Activated naive CD8-positive, alpha-beta T cell treated with anti-CD3 and anti-CD28 coated beads, Interleukin-2, amount 10 ng/mL, durations not matched to agents 7 days and 5 days (primary cell): ENCODE data around the gene C11orf54. TPM values are rescaled to one million over a fixed set of nuclear protein-coding genes. Genes with fewer than 3 reads are reported as not detected.

ENCODE experiments used
- ATAC-seq: fragments of 150-1000 bp; cut with Tn5 transposase; one replicate; pipeline ENCODE4 v1.10.0; 2021; ENCODE audit warnings: low read depth, moderate library complexity
- POLR2A ChIA-PET: fragments of 350-600 bp; sonication (Branson Sonifier 250); formaldehyde crosslinking; loops from one replicate; lab custom pipeline; 2021; ENCODE audit warnings: antibody characterized with exemption; lab: Charles Lee
- DNase-seq: peaks from one replicate; pipeline ENCODE4 v3.0.0; 2021
- H3K27ac Mint-ChIP-seq: one replicate; pipeline ENCODE4 v1.8.0; 2022; ENCODE audit warnings: mild to moderate bottlenecking, mixed read lengths
- H3K27me3 Mint-ChIP-seq: one replicate; pipeline ENCODE4 v1.8.0; 2022; ENCODE audit warnings: mild to moderate bottlenecking, moderate library complexity, mixed read lengths
- H3K36me3 Mint-ChIP-seq: one replicate; pipeline ENCODE4 v1.8.0; 2021; ENCODE audit warnings: mild to moderate bottlenecking, mixed read lengths
- H3K4me1 Mint-ChIP-seq: one replicate; pipeline ENCODE4 v1.8.0; 2021; ENCODE audit warnings: mixed read lengths
- H3K4me3 Mint-ChIP-seq: one replicate; pipeline ENCODE4 v1.8.0; 2022; ENCODE audit warnings: mild to moderate bottlenecking, moderate library complexity, mixed read lengths
- H3K9me3 Mint-ChIP-seq: one replicate; pipeline ENCODE4 v1.8.0; 2021; ENCODE audit warnings: mixed read lengths
- total RNA-seq, 2 experiments: library from RNA; stranded (reverse); gene quantifications; one replicate each; pipeline ENCODE4 v1.2.3, GENCODE V29; 2021

The C11orf54 gene
- total RNA-seq, 2 experiments from 2014 or later, result 20.6 to 29.2 TPM

DNA sequence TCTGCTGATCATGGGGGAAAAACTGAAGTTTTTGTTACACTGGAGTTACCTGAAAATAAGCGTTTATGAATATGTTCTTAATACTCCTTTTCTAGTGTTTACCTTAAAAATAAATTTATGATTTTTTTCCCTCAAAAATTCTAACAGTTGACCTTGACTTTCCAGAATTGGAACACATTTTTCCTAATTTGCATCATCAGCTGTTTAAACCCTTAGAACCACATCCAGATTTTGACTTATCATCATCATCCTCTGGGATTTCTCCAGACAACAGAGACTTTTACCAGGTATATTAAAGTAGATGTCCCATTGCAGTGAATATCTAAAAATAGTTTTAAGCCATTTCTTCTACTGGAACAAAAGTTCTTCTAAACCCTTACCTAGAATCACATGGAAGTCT lies 17.4 kb upstream of the C11orf54 start:
- Mint-ChIP-seq H3K27me3 (no peaks in the 10 kb centered on the region), H3K36me3 (peaks cover 45% of the 10 kb centered on the region), H3K4me1 (peaks cover 11% of the 10 kb centered on the region), H3K27ac (no peak overlapping the region), H3K4me3 (no peak overlapping the region), H3K9me3 (no peaks in the 10 kb centered on the region)
- DNase-seq (no peak), ATAC-seq (no peak)
- POLR2A ChIA-PET, result no interaction called here

DNA sequence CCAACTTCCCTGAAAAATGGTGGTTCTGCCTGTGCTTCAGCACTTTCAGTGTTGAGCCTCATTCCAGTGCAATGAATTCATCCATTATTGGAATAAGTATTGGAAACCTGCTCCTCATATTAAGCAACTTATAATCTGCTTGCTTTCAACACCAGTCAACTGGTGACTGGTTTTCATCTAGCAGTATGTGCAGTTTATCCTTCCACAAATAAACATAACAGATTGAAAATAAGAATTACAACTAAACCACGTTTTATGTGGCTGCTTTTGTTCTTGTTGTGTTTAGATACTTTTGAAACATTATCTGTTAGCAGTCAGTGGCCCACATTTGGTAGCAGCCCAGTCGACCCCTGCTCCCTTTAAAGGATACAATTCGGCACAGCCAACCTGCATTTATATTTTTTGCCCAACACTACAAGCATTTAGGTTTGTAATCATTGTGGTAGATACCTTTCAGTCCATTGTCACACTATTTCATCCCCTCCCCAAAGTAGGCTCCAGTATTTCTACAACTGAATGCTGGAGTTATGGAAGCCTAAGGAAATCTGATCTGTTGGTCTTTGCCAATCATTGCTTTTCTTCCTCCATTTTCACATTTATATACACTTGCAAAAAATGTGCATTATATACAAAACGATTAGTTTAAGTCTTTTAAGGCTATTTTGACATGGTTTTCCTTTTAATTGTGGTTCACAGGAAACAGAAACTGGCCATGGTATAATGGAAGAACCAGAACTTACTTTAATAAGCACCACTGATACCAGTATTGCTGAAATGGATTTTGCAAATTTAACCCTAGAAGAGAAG lies 13.3 kb upstream of the C11orf54 start:
- no peak for DNase-seq
- Mint-ChIP-seq H3K4me1 (peaks cover 16% of the 10 kb centered on the region), H3K27ac (peak overlapping the region; percentile 51), H3K27me3 (no peaks in the 10 kb centered on the region), H3K36me3 (peaks cover 38% of the 10 kb centered on the region), H3K4me3 (no peak overlapping the region), H3K9me3 (no peaks in the 10 kb centered on the region)
- no peak for ATAC-seq
- POLR2A ChIA-PET, result interaction anchor here (1.0 to 1.2 kb wide), 2 partner anchors 10 to 13 kb away, joined by 3 to 4 read pairs; partner anchors contain the start of genes C11orf54 and TAF1D

DNA sequence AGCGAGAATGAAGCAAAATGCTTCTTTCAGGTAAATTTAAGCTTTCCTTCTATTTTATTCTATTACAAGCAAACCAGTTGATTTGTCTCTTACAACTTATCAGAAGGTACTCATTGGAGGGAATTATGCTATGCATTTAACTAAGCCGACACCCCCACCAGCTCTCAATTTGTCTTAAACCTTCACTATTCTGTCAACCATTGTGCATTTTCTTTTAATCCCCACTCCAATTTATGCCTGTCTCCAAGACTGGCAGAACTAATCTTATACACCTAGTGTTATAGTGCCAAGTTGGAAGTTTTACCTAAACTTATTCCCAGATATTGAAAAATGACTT lies 12.7 kb upstream of the C11orf54 start:
- ATAC-seq, result no peak
- POLR2A ChIA-PET, result interaction anchor here (1.0 to 1.2 kb wide), 2 partner anchors 9 to 13 kb away, joined by 3 to 4 read pairs; partner anchors contain the start of genes C11orf54 and TAF1D

DNA sequence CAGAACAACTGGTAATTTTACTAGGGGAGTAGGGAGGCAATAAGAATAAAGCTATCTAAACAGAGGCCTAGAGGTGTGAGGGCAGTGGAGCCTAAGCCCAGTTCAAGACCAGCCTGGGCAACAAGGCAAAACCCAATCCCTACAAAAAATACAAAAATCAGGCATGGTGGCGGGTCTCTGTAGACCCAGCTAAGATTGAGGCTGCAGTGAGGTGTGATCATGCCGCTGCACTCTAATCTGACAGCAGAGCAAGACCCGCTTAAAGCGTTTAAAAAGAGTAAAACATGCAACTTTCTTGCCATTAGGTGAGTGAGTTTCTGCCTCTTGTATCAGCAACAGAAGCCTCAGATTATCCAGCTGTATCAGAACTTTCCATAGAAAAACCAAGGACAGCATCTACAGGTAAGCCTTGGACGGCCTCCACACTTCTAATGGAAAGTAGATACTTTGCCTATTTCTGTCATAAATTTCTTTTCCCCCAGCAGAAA lies 12.3 kb upstream of the C11orf54 start:
- peaks cover 19% of the 10 kb centered on the region for H3K4me1 Mint-ChIP-seq

More for the DNA sequence above, 12.7 kb upstream of the C11orf54 start:
- H3K4me3 Mint-ChIP-seq, result no peak overlapping the region
- DNase-seq, result no peak
- peaks cover 18% of the 10 kb centered on the region for H3K4me1 Mint-ChIP-seq
- H3K27me3 Mint-ChIP-seq, result no peaks in the 10 kb centered on the region
- H3K9me3 Mint-ChIP-seq, result no peaks in the 10 kb centered on the region
- peaks cover 38% of the 10 kb centered on the region for H3K36me3 Mint-ChIP-seq
- H3K27ac Mint-ChIP-seq, result peak overlapping the region; percentile 3

DNA sequence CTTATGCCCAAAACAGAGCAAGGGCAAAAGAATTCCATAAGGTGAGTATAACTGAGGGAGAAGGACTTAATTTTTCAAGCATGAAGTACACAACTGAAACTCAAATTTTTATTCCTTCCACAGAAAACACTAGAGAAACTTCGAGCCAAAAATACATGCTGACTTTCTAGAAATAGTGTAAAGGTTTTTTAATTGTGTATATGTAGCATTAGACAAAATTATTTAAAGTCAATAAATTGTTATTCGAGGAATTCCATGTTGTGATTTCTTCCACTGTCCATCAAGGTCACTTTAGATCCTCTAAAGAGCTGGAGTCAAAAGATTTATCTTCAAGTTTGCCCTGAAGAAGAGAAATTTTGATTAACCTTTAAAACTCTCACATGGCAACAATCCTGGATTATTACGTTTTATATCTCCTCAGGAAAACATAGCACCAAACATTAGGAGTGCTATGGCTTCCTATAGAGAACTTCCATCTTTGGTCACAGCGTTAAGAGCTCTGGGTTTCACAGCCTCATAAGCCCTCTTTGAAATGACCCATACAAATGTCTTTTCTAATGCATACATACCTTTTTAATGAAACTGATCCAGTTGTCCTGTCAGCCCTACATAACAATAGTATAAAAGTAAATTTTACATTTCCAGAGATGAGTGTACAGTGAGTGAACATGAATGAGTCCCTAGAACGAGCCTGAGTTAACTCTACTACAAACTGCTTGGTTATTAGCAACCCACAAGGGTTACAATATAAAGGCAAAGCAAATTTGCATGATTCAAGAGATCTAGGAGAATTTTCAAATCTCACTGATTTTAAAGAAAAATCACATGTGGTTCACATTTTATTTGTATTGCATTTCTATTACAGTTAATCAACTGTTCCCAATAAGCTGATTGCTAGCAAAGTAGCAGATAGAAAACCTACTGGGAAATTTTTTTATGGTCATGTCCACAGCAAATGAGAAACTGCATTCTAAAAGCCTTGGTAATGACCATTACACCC lies 11.1 kb upstream of the C11orf54 start:
- peaks cover 28% of the 10 kb centered on the region for H3K4me1 Mint-ChIP-seq
- H3K27me3 Mint-ChIP-seq, result no peaks in the 10 kb centered on the region
- no peak overlapping the region for H3K4me3 Mint-ChIP-seq
- no peaks in the 10 kb centered on the region for H3K9me3 Mint-ChIP-seq
- POLR2A ChIA-PET, result interaction anchor here (3.3 kb wide), 1 partner anchor 10 kb away, joined by 18 read pairs; the partner anchor contains the start of genes C11orf54 and TAF1D
- H3K36me3 Mint-ChIP-seq, result peaks cover 37% of the 10 kb centered on the region
- H3K27ac Mint-ChIP-seq, result peak overlapping the region; percentile 42
- no peak for ATAC-seq
- DNase-seq, result no peak

More for the DNA sequence above, 12.3 kb upstream of the C11orf54 start:
- POLR2A ChIA-PET, result interaction anchor here (1.0 to 1.2 kb wide), 2 partner anchors 9 to 12 kb away, joined by 3 to 4 read pairs; partner anchors contain the start of genes C11orf54 and TAF1D
- no peak for ATAC-seq
- no peak overlapping the region for H3K4me3 Mint-ChIP-seq
- H3K27ac Mint-ChIP-seq, result peak overlapping the region; percentile 3
- no peaks in the 10 kb centered on the region for H3K27me3 Mint-ChIP-seq
- no peak for DNase-seq
- peaks cover 36% of the 10 kb centered on the region for H3K36me3 Mint-ChIP-seq
- no peaks in the 10 kb centered on the region for H3K9me3 Mint-ChIP-seq

DNA sequence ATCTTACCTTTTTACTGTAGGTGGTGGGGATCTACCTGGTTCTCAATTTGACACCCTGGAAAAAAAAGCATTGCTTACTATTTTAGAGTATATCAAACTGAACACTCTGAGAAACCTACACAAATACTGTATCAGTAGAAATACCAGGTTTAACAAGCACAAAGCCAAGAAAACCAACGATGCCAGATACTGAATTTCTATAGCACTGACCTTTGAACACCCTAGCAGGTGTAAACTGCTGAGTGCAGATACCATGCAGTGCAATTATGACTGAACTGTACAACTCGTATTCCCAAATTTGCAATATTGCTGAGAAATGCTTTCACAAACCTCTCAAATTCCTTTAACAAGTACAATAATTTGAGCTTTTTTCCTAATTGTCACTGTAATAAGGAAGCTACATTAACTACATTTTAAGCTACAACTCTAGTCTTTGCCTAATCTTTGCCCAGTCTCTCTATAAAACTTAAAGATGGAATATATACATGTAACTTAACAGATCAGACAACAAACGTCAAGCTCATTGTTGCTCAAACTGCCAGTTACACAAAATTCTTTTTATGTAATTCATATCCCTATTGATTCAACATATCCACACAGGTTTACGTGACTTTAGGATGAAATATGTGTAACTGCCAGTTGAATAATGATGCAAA lies 9.1 kb upstream of the C11orf54 start:
- Mint-ChIP-seq H3K4me1 (peaks cover 35% of the 10 kb centered on the region), H3K36me3 (peaks cover 45% of the 10 kb centered on the region), H3K9me3 (no peaks in the 10 kb centered on the region), H3K27ac (no peak overlapping the region), H3K4me3 (no peak overlapping the region), H3K27me3 (no peaks in the 10 kb centered on the region)
- POLR2A ChIA-PET, result interaction anchor here (3.3 kb wide), 1 partner anchor 8 kb away, joined by 18 read pairs; the partner anchor contains the start of genes C11orf54 and TAF1D
- DNase-seq, result no peak
- no peak for ATAC-seq

DNA sequence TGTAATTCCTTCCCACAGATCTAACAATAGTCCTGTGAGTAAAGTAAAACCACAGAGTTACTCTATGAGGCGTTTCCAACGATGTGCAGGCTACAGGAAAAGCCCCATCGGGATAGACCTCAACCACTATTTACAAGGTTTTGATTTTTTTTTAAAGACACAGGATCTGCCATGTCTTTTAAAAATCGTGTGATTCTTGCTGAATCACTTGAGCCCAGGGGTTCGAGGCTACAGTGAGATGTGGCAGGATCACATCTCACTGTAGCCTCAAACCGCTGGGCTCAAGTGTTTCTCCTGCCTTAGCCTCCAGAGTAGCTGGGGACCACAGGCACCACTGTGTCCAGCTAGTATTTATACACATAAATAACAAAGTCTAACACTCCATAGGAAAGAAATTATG lies 8.0 kb upstream of the C11orf54 start:
- Mint-ChIP-seq H3K4me1 (peaks cover 42% of the 10 kb centered on the region), H3K4me3 (no peak overlapping the region), H3K27ac (no peak overlapping the region), H3K27me3 (no peaks in the 10 kb centered on the region), H3K36me3 (peaks cover 50% of the 10 kb centered on the region), H3K9me3 (no peaks in the 10 kb centered on the region)
- no peak for DNase-seq
- POLR2A ChIA-PET, result no interaction called here
- ATAC-seq, result no peak

DNA sequence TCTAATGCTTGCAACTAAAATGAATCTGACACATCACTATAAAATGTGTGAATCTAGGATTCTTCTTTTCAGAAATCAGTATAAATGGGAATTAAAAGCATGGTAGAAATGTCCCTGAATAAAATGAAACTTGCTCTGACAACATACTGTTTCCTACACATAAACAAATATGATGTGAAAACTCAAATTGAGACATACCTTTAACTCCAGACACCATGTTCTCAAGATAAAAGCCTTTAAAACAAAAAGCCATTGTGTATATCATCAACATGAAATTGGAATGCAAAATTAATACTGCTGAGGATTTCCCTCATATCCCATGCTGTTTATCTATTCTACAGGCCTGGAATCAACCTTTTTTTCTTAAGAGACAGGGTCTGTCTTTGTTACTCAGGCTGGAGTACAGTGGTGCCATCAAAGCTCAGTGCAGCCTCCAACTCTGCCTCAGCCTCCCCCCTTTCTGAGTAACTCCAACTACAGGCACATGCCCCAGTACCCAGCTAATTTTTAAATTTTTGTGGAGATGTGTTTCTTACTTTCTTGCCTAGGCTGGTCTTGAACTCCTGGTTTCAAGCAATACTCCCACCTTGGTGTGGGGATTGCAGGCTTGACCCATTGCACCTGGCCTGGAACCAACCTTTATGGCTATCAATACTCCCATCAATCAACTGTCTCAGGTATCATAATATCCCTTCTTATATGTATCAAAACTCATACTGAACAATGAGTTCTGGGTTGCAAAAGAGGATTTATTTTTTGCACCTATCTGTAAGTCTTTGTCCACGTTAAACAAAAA lies 6.8 kb upstream of the C11orf54 start:
- H3K36me3 Mint-ChIP-seq, result peaks cover 54% of the 10 kb centered on the region
- no peaks in the 10 kb centered on the region for H3K9me3 Mint-ChIP-seq
- H3K27ac Mint-ChIP-seq, result peak overlapping the region; percentile 42
- H3K4me3 Mint-ChIP-seq, result peak overlapping the region; percentile 22
- no peak for ATAC-seq
- H3K27me3 Mint-ChIP-seq, result no peaks in the 10 kb centered on the region
- H3K4me1 Mint-ChIP-seq, result peaks cover 52% of the 10 kb centered on the region
- POLR2A ChIA-PET, result interaction anchor here (1.3 kb wide), 1 partner anchor 50 kb away, joined by 4 read pairs; the partner anchor contains the start of gene MED17
- no peak for DNase-seq

DNA sequence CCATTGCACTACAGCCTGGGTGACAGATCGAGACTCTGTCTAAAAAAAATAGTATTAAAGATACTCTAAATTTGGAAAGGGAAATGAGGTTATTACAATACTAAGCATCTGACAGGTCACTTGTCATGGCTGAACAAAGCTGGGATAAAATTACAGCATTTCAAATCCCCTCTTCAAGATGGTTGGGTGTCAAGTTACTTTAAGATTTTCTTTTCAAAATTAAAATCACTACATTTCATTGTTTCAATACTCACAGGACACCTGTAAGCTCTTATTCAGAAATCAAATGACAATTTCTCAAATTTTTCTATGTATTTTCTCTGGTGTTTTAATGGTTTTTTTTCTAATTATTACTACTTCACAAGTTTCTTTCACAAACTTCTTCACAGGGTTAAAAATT lies 5.8 kb upstream of the C11orf54 start:
- POLR2A ChIA-PET, result interaction anchor here (1.8 kb wide), 1 partner anchor 48 kb away, joined by 4 read pairs; the partner anchor contains the start of gene MED17
- Mint-ChIP-seq H3K27me3 (no peaks in the 10 kb centered on the region), H3K9me3 (no peaks in the 10 kb centered on the region), H3K36me3 (peaks cover 53% of the 10 kb centered on the region), H3K27ac (peak overlapping the region; percentile 12), H3K4me1 (peaks cover 53% of the 10 kb centered on the region), H3K4me3 (no peak overlapping the region)
- DNase-seq (no peak), ATAC-seq (no peak)

DNA sequence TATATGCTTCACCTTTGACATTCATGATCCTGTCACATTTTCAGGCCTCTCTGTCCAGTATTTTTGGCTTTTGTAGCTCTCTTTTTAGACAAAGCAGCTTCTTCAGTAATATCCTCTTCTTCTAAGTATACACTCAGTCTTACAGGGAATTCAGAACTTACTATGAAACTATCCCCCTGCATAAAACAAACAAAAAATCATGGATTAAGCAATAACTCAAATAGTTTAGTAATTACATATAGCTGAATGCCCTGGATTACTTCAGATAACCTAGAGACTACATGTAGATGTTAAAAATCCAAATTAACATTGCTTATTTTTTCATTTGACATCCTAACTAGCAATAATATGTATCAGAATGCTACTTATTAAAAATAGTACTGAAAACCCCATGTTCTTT lies 5.3 kb upstream of the C11orf54 start:
- H3K27me3 Mint-ChIP-seq, result no peaks in the 10 kb centered on the region
- peak overlapping the region; percentile 50 for H3K27ac Mint-ChIP-seq
- peaks cover 56% of the 10 kb centered on the region for H3K36me3 Mint-ChIP-seq
- POLR2A ChIA-PET, result interaction anchor here (1.8 kb wide), 1 partner anchor 48 kb away, joined by 4 read pairs; the partner anchor contains the start of gene MED17
- H3K4me3 Mint-ChIP-seq, result peak overlapping the region; percentile 25
- DNase-seq, result no peak
- peaks cover 53% of the 10 kb centered on the region for H3K4me1 Mint-ChIP-seq
- H3K9me3 Mint-ChIP-seq, result no peaks in the 10 kb centered on the region
- ATAC-seq, result no peak

DNA sequence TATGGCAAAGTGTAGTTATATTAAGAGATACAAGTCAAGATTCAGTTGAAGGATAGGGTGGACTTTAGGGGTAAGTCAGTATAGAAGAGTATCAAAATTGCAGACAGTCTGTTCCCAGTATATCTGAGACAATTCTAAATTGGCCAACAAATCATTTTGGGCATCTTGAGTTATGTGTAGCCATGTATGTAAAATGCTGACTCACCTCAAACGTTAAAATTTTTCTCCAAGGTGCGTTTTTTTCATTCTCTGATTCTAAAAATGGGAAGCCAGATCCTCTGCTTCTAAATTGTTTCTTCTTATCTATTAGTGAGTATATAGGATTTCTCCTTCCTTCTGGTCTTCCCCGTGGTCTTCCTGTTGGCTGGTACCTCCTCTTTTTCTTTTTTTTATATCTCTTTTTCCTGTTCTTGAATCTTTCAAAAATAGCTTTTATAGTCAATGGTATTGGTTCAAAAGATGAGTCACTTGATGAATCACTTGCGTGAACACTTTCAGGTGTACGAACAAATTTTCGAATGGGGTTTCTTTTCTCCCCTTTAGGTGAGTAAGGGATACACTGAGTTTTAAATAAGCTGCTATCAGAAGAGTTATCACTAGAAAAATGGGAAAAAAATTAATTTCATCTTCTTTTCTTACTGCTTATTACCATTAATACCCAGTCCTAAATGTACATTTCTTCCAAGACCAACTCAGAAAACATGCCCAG lies 3.4 kb upstream of the C11orf54 start:
- DNase-seq, result no peak
- Mint-ChIP-seq H3K27me3 (no peaks in the 10 kb centered on the region), H3K4me1 (peaks cover 47% of the 10 kb centered on the region), H3K36me3 (peaks cover 51% of the 10 kb centered on the region), H3K4me3 (peak overlapping the region; percentile 99), H3K9me3 (no peaks in the 10 kb centered on the region), H3K27ac (peak overlapping the region; percentile 70)
- ATAC-seq, result no peak
- POLR2A ChIA-PET, result interaction anchor here (0.8 to 5.5 kb wide), 4 partner anchors 9 to 391 kb away, joined by 3 to 113 read pairs (median 3); partner anchors contain the start of genes MED17 and PANX1
